Ramos (cell line): ENCODE measurements around the gene ATP10A.

ENCODE experiments used
- in situ Hi-C: fragments of 300-500 bp; cut with MboI; formaldehyde crosslinking; loops from one replicate; pipeline ENCODE4 v1.14.3; 2022; ENCODE audit warnings: low sequenced_read_pairs; ENCODE audit not compliant: unreplicated experiment

The ATP10A gene, protein sequence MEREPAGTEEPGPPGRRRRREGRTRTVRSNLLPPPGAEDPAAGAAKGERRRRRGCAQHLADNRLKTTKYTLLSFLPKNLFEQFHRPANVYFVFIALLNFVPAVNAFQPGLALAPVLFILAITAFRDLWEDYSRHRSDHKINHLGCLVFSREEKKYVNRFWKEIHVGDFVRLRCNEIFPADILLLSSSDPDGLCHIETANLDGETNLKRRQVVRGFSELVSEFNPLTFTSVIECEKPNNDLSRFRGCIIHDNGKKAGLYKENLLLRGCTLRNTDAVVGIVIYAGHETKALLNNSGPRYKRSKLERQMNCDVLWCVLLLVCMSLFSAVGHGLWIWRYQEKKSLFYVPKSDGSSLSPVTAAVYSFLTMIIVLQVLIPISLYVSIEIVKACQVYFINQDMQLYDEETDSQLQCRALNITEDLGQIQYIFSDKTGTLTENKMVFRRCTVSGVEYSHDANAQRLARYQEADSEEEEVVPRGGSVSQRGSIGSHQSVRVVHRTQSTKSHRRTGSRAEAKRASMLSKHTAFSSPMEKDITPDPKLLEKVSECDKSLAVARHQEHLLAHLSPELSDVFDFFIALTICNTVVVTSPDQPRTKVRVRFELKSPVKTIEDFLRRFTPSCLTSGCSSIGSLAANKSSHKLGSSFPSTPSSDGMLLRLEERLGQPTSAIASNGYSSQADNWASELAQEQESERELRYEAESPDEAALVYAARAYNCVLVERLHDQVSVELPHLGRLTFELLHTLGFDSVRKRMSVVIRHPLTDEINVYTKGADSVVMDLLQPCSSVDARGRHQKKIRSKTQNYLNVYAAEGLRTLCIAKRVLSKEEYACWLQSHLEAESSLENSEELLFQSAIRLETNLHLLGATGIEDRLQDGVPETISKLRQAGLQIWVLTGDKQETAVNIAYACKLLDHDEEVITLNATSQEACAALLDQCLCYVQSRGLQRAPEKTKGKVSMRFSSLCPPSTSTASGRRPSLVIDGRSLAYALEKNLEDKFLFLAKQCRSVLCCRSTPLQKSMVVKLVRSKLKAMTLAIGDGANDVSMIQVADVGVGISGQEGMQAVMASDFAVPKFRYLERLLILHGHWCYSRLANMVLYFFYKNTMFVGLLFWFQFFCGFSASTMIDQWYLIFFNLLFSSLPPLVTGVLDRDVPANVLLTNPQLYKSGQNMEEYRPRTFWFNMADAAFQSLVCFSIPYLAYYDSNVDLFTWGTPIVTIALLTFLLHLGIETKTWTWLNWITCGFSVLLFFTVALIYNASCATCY (N-terminal part only)

GRCh38 chr15:25863111-25863967 is at the start of gene ATP10A:
Gene ATP10A, minus strand, starts transcription at chr15:25863327. Its CDS starts 231 bp downstream, at chr15:25863096.
- in situ Hi-C loops: no loop called here

DNA sequence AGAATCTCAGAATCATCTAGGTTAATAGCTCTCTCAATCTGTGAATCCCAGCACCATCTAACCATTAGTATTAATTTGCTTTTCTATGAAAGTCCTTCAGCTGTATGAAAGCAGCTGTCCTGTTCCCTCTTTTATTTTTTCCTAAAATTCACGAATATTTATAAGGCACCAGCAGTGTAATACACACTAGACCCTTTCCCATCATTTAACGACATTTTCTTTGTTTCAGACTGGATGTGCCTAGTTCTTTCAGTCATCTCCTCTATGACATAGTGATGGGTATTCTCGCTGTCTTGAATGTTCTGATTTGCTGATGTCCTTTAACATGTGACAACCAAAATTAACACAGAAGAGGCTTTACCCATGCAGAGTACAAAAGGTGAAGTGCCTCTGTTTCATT is 48.9 kb upstream of the ATP10A start:
- in situ Hi-C loops: no loop called here

DNA sequence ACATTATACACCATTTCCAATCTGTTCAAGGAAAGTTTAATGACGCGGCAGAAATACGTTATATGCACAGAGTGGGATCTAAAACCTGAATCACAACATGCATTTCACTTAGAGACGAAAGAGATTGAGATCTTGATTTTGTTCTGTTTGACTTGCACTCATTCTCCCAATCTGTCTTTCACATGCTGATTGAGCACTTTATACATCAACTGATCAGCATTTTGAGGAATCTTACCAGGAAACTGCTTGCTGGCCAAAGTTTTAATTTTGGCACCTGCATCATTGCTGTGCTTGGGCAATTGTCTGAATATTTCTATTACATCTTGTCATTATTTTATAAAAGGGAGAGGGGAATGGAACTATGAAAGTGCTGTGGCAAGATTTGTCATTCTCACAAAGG is 47.7 kb upstream of the ATP10A start:
- in situ Hi-C loops: no loop called here

GRCh38 chr15:25909806-25910205 is 46.7 kb upstream of the ATP10A start:
- in situ Hi-C loops: no loop called here

GRCh38 chr15:25909325-25909724 is 46.2 kb upstream of the ATP10A start:
- in situ Hi-C loops: no loop called here

- in situ Hi-C loops: no loop called here
These were observed 42.0 kb upstream of the ATP10A start for GRCh38 chr15:25905140-25905539.

DNA sequence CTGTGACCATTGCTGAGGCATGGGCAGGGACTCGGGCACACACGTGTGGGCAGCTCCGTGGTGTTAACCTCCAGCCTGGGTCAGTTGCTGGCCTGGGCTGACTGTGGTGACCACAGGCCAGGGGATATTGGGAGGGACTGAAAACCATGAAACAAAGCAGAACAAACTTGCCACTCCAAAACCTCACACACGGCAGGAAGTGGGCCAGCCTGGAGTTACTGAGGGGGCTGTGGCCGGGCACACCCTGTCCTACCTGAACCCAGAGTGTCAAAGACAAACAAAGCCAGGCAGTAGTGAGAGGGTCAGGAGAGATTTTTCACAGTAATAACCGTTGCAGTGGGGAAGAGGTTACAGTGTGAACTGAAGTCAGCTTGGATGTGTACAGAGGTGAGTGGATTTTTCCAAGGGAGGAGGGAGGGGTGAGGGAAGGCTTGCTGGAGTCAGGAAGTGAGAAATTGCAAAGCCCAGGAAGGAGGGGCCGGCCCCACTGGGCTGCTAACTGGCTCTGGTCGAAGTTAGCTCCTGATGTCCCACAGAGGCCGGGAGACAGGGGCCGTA is 40.0 kb upstream of the ATP10A start:
- in situ Hi-C loops: no loop called here

DNA sequence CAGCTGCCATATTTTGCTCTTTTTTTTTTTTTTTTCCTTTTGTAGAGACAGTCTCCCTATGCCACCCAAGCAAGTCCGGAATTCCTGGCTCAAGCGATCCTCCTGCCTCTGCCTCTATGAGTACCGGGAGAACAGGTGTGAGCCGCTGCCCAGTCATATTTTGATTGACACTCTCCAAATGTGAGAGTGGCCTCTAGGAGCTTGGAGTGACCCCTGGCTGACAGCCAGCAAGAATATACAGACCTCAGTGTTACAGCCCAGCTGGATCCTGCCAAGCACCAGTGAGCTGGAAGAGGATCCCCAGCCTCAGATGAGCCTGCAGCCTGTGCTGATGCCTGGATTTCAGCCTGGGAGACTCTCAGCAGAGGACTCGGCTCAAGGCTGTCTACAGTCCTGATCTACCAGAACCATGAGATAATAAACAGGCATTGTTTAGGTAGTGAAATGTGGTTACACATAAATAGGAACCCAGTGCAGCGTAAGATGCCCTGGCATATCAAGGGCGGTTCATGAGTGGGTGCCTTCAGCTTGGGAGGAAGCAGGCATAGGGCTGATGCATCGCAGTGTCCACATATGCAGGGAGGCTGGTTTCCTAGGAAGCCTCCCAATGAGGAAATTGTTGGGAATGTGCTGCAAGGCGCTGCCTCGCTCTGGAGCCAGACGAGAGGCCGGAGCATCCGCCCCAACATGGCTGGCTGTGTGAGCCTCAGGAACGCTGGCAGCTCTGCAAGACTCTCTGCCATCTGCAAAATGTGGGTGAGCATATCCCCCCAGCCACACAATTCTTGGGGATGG is 38.9 kb upstream of the ATP10A start:
- in situ Hi-C loops: no loop called here

DNA sequence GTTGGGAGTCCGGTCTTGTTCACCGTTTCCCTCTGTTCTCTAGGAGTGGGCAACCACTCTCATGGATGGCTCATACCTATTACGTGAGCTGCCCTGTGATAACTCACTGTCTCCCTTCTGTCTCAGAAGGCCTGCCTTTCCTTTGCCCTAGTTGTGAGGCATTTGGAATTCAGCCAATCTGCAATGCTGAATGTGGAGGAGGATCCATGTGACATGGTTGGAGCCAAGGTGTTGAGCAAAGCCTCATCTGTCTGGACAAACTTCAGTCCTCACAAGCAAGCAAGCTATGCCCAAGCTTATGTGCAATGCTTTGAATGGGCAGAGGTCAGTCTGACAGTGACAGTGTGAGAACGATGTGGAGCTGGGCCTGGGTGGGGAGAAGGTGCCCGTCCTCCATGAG is 37.8 kb upstream of the ATP10A start:
- in situ Hi-C loops: no loop called here

GRCh38 chr15:25900431-25900830 is 37.3 kb upstream of the ATP10A start:
- in situ Hi-C loops: no loop called here

DNA sequence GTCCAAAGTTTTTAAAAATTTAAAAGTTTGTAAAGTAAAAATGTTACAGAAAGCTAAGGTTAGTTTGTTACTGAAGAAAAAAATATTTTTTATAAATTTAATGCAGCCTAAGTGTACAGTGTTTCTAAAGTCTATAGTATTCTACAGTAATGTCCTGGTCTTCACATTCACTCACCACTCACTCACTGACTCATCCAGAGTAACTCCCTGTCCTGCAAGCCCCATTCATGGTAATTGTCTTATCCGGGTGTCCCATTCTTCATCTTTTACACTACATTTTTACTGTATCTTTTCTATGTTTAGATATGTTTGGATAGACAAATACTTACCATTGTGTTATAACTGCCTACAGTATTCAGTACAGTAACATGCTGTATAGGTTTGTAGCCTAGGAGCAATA is 36.7 kb upstream of the ATP10A start:
- in situ Hi-C loops: no loop called here

DNA sequence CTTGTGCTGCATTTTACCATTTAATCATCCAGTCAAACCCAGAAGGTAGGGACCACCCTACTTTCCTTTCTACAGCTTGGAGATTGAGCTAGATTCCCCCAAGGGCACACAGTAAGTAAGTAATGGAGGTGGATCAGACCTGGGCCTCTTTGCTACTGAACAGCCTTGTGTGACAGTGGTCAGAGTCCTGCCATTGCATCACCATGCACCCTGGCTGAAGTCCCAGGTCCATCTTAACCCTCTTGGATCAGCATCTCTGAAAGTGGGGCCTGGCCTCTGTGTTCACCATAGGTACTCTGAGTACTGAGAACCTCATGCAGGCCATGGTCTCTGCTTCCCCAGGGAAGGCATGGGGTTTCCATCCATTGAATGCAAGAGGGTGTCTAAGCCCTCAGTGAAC is 34.5 kb upstream of the ATP10A start:
- in situ Hi-C loops: no loop called here

DNA sequence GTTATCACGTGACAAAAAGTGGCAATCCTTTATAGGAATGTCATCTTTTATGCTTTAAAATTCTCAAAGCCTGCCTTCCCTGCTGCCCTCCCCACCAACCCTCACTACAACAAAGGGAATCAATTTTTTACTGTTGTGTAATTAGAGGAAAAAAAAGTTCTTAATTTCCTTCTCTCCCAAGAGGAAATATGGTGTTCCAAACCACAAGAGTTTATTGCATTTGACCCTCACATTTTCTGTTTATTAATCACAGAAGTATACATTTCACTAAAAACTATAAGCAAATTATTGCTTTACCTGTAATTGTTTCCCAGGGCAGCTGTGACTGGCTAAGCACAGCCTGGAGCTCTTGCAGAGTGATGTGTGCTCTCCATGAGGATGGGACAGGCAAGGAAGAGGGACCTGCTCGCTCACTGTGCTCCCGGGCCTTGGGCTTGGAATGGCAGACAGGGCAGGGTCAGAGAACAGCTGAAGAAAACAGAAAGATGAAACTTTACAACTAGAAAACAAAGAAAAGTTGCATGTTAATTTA is 31.3 kb upstream of the ATP10A start:
- in situ Hi-C loops: no loop called here

DNA sequence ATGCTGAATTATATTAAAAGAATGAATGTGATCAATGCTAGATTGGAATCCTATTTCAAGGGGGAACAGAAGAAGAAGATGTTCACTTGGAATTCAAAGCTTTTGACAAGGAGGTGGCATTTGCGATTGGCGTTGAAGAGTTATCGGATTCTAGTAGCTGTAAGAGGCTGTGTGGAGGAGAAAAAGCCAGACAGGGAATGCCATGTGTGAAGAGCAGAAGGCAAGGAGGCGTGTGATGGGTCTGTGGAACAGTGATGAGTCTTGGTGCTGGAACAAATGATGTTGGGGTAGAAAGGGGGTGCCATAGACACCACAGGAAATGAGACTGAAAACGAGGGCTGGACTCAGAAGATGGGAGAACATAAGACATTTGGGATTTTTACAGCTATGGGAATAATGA is 30.5 kb upstream of the ATP10A start:
- in situ Hi-C loops: no loop called here

GRCh38 chr15:25892126-25892525 is 29.0 kb upstream of the ATP10A start:
- in situ Hi-C loops: no loop called here

DNA sequence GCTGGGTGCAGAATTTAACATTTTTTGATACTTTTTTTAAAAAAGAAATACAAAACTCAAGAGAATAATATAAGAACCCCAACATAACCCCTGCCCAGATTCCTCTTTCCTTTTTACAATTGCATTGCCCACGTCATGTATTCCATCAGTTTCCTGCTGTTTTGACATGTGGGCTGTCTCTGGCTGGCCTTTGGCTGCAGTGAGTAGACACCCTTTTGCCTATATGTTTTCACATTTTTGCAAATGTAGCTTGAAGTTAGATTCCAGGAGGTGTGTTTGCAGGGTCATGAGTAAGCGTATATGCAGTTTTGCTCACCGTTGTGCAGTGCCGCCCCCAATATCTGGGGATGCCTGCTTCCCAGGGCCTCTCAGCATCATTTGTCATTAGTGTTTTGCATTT is 28.0 kb upstream of the ATP10A start:
- in situ Hi-C loops: no loop called here

- in situ Hi-C loops: no loop called here
These were observed 27.4 kb upstream of the ATP10A start for GRCh38 chr15:25890529-25890928.

- in situ Hi-C loops: no loop called here
These were observed 24.7 kb upstream of the ATP10A start for GRCh38 chr15:25887870-25888269.
